Glutamatergic neuron (in vitro differentiated cells): ENCODE measurements around the gene RPL27A. TPM values are rescaled to one million over a fixed set of nuclear protein-coding genes. Genes with fewer than 3 reads are reported as not detected.

Source experiments
- DNase-seq: peaks from one replicate; pipeline ENCODE4 v3.0.0; 2022
- H3K27ac Mint-ChIP-seq: one replicate; pipeline ENCODE4 v1.8.0; 2020; ENCODE audit warnings: mild to moderate bottlenecking, mixed read lengths, inconsistent platforms; ENCODE audit not compliant: unreplicated experiment
- H3K27me3 Mint-ChIP-seq: one replicate; pipeline ENCODE4 v1.8.0; 2020; ENCODE audit warnings: mild to moderate bottlenecking, moderate library complexity, mixed read lengths, inconsistent platforms; ENCODE audit not compliant: unreplicated experiment
- H3K36me3 Mint-ChIP-seq: one replicate; pipeline ENCODE4 v1.8.0; 2020; ENCODE audit warnings: mild to moderate bottlenecking, mixed read lengths, inconsistent platforms; ENCODE audit not compliant: unreplicated experiment
- H3K4me1 Mint-ChIP-seq: one replicate; pipeline ENCODE4 v1.8.0; 2020; ENCODE audit warnings: mild to moderate bottlenecking, low read depth, mixed read lengths, inconsistent platforms; ENCODE audit not compliant: unreplicated experiment
- H3K4me3 Mint-ChIP-seq: one replicate; pipeline ENCODE4 v1.8.0; 2020; ENCODE audit warnings: mild to moderate bottlenecking, mixed read lengths, inconsistent platforms; ENCODE audit not compliant: unreplicated experiment
- H3K9me3 Mint-ChIP-seq: one replicate; pipeline ENCODE4 v1.8.0; 2020; ENCODE audit warnings: mild to moderate bottlenecking, moderate library complexity, mixed read lengths, inconsistent platforms; ENCODE audit not compliant: unreplicated experiment
- total RNA-seq: library from RNA; stranded (reverse); fragmentation: NEBNext Ultra II Directional; extraction: Animal tissue kit (Norgen Biotek cat#: 25700); gene quantifications from one replicate; pipeline ENCODE4 v1.2.1, GENCODE V29; 2021; ENCODE audit not compliant: unreplicated experiment
- TF ChIP-seq, protein P1 (sequence below): fragments of 200-600 bp; sonication (generic); IDR thresholded peaks from one replicate; pipeline ENCODE4 v1.5.0; 2021; ENCODE audit not compliant: partially characterized antibody, unreplicated experiment

RPL27A gene
- total RNA-seq, 1 donor from 2014 or later: 398 TPM

GRCh38 chr11:8688414-8689362, 6.1 kb downstream of the RPL27A start:
- no peaks in the 10 kb centered on the region for H3K36me3 Mint-ChIP-seq
- TF ChIP-seq, protein P1, sequence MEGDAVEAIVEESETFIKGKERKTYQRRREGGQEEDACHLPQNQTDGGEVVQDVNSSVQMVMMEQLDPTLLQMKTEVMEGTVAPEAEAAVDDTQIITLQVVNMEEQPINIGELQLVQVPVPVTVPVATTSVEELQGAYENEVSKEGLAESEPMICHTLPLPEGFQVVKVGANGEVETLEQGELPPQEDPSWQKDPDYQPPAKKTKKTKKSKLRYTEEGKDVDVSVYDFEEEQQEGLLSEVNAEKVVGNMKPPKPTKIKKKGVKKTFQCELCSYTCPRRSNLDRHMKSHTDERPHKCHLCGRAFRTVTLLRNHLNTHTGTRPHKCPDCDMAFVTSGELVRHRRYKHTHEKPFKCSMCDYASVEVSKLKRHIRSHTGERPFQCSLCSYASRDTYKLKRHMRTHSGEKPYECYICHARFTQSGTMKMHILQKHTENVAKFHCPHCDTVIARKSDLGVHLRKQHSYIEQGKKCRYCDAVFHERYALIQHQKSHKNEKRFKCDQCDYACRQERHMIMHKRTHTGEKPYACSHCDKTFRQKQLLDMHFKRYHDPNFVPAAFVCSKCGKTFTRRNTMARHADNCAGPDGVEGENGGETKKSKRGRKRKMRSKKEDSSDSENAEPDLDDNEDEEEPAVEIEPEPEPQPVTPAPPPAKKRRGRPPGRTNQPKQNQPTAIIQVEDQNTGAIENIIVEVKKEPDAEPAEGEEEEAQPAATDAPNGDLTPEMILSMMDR: no peak

DNA sequence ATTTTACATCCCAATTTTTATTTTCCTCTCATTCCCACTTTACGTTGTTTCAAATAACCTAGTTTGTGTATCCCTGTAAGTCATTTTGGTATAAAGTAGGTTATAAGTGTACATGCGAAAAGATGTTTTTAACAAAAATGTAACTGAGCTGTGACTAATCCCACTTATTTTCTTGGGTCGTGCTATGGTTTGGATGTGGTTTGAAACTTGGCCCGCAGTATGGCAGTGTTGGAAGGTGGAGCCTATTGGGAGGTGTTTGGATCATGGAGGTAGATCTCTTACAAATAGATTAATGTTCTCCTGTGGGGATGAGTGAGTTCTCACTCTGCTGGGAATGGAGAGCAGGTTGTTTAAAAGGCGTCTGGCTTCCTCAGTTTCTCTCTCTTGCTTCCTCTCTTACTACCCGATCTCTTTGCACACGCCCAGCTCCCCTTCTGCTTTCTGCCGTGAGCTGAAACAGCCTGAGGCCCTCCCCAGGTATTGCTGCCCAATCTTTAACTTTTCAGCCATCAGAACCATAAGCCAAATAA, 7.2 kb downstream of the RPL27A start:
- Mint-ChIP-seq H3K4me1 (peaks cover 10% of the 10 kb centered on the region), H3K9me3 (peaks cover 5% of the 10 kb centered on the region), H3K27ac (no peak overlapping the region), H3K27me3 (peaks cover 5% of the 10 kb centered on the region), H3K4me3 (peak overlapping the region; percentile 93), H3K36me3 (no peaks in the 10 kb centered on the region)
- TF ChIP-seq, protein P1: no peak
- DNase-seq: no peak

More at GRCh38 chr11:8688414-8689362, 6.1 kb downstream of the RPL27A start:
- Mint-ChIP-seq H3K27me3 (peaks cover 5% of the 10 kb centered on the region), H3K9me3 (peaks cover 5% of the 10 kb centered on the region), H3K4me1 (peaks cover 11% of the 10 kb centered on the region), H3K4me3 (peak overlapping the region; percentile 93), H3K27ac (peak overlapping the region; percentile 95)
- peak; percentile 94 for DNase-seq

DNA sequence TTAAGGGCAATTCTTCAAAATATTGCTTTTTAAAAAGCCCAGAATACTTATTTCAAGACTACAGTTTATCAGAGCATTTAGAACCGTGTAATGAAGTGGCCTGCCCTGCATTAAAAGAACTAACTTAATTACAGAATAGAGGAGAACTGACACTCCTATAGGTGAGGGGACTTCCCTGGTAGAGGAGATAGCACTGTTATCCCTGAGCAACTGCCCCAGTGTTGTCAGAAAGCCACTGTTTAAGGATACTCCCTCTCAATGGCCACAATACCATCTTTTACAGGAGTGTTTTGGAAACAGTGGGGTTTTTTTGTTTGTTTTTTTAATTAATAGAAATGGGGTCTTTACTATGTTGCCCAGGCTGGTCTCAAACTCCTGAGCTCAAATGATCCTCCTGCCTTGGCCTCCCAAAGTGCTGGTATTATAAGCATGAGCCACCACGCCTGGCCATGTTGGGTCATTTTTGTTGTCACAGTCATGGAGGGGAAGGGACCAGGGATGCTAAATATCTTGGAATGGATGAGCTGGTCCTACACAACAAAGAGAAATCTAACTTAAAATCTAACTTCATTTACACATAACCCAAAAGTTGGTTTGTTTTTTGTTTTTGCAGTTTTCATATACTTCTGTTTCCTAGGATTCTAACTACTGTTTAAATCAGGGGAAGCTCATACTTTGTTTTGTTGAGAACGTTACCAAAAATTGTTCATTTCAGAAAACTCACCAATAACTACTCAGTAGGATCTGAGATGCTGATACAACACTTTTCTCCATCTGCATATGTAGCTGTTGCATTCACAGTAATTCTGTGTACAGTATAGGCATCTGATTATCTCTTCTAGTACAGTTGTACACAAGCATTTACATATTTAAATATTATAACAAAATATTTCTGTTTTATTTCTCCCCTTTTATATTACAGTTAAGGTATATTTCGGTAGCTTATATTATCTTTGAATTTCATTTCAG, 8.1 kb downstream of the RPL27A start:
- Mint-ChIP-seq H3K4me3 (no peak overlapping the region), H3K36me3 (no peaks in the 10 kb centered on the region), H3K27me3 (peaks cover 5% of the 10 kb centered on the region), H3K9me3 (peaks cover 5% of the 10 kb centered on the region), H3K4me1 (peaks cover 7% of the 10 kb centered on the region), H3K27ac (no peak overlapping the region)
- TF ChIP-seq, protein P1: no peak
- no peak for DNase-seq

- Mint-ChIP-seq H3K36me3 (no peaks in the 10 kb centered on the region), H3K4me3 (no peak overlapping the region), H3K4me1 (peaks cover 7% of the 10 kb centered on the region), H3K27me3 (peaks cover 5% of the 10 kb centered on the region), H3K9me3 (peaks cover 5% of the 10 kb centered on the region), H3K27ac (no peak overlapping the region)
- TF ChIP-seq, protein P1: no peak
- no peak for DNase-seq
These were observed 9.0 kb downstream of the RPL27A start for GRCh38 chr11:8691601-8692000.
